Activated naive CD4-positive, alpha-beta T cell treated with Interleukin-2 at 50 U/mL for 16 hours (primary cell): ENCODE data around the gene MID1IP1.

Experiments used
- DNase-seq: peaks from one replicate; pipeline ENCODE4 v3.0.0-alpha.2; 2020

Gene MID1IP1

GRCh38 chrX:38800981-38801845 lies at the start of gene MID1IP1:
Gene MID1IP1, plus strand, starts transcription at chrX:38801459. Its CDS starts 3,488 bp downstream, at chrX:38804947.
- DNase-seq = peak; percentile 73

- DNase-seq = peak; percentile 18
Observed at GRCh38 chrX:38754102-38754790, 47.0 kb upstream of the MID1IP1 start.

GRCh38 chrX:38754818-38755718 lies 46.2 kb upstream of the MID1IP1 start:
- DNase-seq = no peak

GRCh38 chrX:38760883-38761282 lies 40.4 kb upstream of the MID1IP1 start:
- DNase-seq = no peak

- DNase-seq = no peak
Observed at GRCh38 chrX:38768079-38768478, 33.2 kb upstream of the MID1IP1 start.

- DNase-seq = no peak
Observed at GRCh38 chrX:38770152-38770551, 31.1 kb upstream of the MID1IP1 start.

- no peak for DNase-seq
Observed at GRCh38 chrX:38774249-38774648, 27.0 kb upstream of the MID1IP1 start.

- DNase-seq = no peak
Observed at GRCh38 chrX:38796946-38797345, 4.3 kb upstream of the MID1IP1 start.

GRCh38 chrX:38798956-38799355 lies 2.3 kb upstream of the MID1IP1 start:
- DNase-seq = no peak

GRCh38 chrX:38799995-38800580 lies 1.2 kb upstream of the MID1IP1 start:
- no peak for DNase-seq

- DNase-seq = no peak
Observed at GRCh38 chrX:38803243-38803587, 2.0 kb downstream of the MID1IP1 start.

GRCh38 chrX:38803588-38804431 lies 2.6 kb downstream of the MID1IP1 start:
- DNase-seq = peak; percentile 70

GRCh38 chrX:38804432-38804681 lies 3.1 kb downstream of the MID1IP1 start:
- DNase-seq = no peak

- peak; percentile 39 for DNase-seq
Observed at GRCh38 chrX:38804682-38805431, 3.6 kb downstream of the MID1IP1 start.

- DNase-seq = peak; percentile 68
Observed at GRCh38 chrX:38805432-38806389, 4.5 kb downstream of the MID1IP1 start.

- DNase-seq = no peak
Observed at GRCh38 chrX:38806875-38807621, 5.8 kb downstream of the MID1IP1 start.

GRCh38 chrX:38807873-38808272 lies 6.6 kb downstream of the MID1IP1 start:
- DNase-seq = no peak

- no peak for DNase-seq
Observed at GRCh38 chrX:38811515-38812243, 10.4 kb downstream of the MID1IP1 start.

- DNase-seq = peak; percentile 20
Observed at GRCh38 chrX:38816155-38816554, 14.9 kb downstream of the MID1IP1 start.
